HG03571 (cell line): ENCODE results near the gene SNCB.
"Not testable (repeated sequence)": the region's sequence is repeated elsewhere in the genome, so short reads cannot be mapped to it uniquely, and the experiment has no call there.

Source experiments
- ATAC-seq: cut with Tn5 transposase; IDR thresholded peaks from one replicate; pipeline ENCODE4 v1.9.1; 2021; ENCODE audit not compliant: unreplicated experiment

The SNCB gene

DNA sequence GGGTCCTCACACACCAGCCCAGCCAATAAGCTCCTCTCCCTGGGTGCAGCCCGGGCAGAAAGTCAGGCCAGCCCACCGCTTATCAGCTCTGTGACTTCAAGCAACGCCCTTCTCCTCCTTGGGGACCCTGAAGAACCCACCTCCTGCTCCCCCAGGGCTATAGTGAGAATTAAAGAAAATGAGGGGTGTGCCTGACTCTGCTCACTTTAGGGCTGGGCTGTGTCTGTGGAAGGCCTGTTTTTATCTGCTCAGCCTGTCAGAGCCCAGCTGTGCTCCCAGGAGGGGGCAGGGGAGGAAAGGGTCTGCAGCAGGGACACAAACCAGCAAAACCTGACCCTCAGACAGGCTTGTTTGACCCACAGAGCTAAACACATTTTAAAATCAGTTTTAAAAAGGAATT, 24.3 kb downstream of the SNCB start:
- ATAC-seq, result no peak

DNA sequence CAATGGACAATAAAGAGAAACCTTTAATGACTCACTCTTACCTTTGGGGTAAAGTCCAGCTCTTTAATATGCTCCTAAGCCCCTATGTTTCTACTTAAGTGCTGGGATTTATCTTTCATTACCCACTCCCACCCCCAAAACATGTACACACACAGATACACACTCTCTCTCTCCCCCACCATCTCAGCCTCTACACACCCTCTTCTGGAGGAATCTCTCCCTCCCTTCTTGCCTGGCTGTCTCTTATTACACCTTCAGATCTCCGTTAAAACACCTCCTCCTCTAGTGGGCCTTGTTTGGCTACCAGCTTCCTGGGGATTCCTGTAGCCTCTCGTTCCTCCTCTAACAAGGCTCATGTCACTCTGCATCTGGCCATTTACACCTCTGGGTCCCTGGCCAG, 27.2 kb downstream of the SNCB start:
- no peak for ATAC-seq

DNA sequence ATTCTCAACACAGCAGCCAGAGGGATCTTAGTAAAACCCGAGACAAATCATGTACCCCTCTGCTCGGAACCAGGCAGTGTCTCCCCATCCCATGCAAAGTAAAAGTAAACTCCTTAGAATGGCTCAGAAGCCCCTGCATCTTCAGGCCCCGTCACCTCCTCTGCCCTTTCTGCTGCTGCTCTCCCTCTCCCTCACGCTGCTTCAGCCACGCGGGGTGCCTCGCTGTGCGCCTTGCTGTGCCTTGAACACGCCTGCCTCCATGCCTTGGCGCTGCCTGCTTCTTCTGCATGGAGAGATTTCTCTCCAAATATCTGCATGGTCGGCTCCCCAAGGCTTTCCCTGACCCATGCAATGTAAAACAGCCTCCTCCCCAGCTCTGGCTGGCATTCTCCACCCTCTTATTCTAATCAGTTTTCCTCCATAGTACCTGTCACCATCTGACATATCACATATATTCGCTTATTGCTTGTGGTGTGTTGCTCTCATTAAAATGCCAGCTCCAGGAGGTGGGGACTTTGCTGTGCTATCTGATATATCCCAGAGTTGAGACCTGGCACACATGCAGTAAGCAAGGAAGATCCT, 28.3 kb downstream of the SNCB start:
- no peak for ATAC-seq

GRCh38 chr5:176599749-176600430, 30.4 kb downstream of the SNCB start:
- ATAC-seq, result not testable (repeated sequence)

GRCh38 chr5:176597417-176598389, 32.6 kb downstream of the SNCB start:
- no peak for ATAC-seq

DNA sequence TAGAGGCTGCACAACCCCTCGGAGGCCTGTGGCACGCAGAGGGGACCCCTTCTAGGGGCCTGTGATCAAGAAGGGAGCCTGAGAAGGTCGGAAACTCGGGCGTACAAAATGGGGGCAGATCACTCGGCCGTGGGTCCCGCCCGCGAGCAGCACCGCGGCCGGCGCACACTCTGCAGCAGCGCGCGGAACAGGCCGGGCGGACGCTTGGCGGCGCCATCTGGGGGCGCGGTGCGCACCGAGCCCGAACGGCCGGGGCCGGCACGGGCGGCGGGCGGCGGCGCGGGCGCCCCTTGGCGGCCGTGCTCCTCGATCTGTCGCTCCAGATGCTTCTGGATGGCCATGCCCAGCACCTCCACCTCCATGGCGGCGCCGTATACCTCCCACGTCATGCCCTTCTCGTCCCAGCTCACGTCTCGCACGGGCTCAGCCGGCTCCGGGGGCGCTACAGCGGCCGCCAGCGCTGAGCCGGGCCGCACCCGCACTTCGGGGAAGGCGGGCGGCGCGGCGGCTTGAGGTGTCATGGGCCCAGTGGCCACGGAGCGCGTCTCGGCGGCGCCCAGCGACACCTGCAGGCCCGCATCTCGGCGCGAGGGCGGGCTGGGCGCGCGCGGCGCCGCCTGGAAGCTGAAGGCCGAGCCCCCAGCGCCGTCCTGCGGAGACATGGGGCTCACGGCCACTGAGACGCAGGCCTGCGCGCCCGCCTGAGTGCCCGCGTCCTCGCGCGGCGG, 33.5 kb downstream of the SNCB start:
- ATAC-seq, result peak; percentile 48

GRCh38 chr5:176596069-176596644, 34.2 kb downstream of the SNCB start:
- no peak for ATAC-seq

DNA sequence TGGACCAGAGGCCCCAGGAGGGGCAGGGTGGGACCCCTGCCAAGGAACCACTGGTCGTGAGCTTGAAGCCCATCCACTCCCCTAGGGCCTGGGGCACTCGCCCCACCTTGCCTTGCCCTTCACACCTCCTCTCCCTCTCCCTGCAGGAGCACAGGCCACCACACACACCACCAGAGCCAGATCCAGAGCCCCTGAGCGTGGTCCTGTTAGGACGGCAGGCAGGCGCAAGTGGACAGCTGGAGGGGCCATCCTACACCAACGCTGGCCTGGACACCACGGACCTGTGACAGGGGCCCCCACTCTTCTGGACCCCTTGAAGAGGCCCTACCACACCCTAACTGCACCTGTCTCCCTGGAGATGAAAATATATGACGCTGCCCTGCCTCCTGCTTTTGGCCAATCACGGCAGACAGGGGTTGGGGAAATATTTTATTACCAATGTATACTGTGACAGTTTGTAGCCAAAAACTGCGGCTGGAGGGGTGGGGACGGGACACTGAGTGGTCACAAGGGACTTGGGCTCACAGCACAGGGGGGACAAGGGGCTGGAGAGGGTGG, 34.9 kb downstream of the SNCB start:
- no peak for ATAC-seq

- no peak for ATAC-seq
Observed at GRCh38 chr5:176594554-176594953, 35.8 kb downstream of the SNCB start.

DNA sequence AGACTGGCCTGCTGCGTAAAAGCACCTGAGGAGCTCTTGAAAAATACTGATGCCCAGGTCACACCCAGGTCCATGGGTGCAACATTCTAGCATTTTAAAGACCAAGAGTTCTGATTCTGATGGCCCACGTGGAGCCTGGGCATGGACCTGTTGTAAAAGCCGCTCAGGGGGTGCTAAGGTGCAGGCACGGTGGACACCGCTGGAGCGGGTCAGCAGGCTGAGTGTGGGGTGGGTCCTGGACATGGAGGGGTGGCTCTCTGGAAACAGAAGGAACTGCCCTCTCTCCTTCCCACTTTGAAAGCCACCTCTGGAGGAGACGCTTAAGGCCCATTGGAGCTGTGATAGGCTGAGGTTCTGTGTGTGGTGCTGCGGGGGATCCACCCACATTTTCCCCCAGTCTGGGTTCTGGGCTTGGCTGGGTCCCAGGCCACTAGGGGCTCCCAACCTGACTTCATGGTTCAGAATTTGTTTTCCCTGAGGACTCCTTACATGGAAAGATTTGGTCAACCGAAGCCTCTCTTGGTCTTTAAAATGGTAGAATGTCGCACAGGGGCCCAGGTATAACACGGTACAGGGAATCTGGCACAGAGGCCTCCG, 37.0 kb downstream of the SNCB start:
- no peak for ATAC-seq

DNA sequence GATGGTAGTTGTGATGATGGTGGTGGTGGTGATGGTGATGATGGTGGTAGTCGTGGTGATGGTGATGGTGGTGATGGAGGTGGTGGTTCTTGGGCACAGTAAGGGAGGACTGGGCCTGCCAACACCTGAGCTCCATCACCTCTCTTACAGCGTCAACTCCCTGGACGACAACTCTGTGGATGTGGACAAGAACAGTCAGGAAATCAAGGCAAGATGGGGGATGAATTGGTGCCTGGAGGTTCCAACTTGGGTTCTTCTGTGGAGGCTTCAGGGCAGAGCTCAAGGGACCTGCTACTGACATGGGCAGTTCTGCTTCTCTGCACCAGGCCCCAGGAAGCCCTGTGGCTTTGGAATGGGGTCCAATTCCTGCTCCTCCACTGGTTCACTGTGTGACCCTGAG, 37.8 kb downstream of the SNCB start:
- ATAC-seq, result no peak

DNA sequence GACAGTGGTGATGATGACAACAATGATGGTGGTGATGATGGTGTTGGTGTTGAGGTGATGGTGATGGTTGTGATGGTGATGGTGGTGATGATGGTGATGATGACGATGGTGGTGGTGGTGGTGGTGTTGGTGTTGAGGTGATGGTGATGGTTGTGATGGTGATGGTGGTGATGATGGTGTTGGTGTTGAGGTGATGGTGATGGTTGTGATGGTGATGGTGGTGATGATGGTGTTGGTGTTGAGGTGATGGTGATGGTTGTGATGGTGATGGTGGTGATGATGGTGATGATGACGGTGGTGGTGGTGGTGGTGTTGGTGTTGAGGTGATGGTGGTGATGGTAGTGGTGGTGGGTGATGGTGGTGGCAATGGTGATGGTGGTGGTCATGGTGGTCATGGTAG, 38.7 kb downstream of the SNCB start:
- ATAC-seq, result not testable (repeated sequence)

- no peak for ATAC-seq
Observed at GRCh38 chr5:176590035-176590717, 40.2 kb downstream of the SNCB start.

GRCh38 chr5:176589039-176589769, 41.1 kb downstream of the SNCB start:
- ATAC-seq, result no peak

DNA sequence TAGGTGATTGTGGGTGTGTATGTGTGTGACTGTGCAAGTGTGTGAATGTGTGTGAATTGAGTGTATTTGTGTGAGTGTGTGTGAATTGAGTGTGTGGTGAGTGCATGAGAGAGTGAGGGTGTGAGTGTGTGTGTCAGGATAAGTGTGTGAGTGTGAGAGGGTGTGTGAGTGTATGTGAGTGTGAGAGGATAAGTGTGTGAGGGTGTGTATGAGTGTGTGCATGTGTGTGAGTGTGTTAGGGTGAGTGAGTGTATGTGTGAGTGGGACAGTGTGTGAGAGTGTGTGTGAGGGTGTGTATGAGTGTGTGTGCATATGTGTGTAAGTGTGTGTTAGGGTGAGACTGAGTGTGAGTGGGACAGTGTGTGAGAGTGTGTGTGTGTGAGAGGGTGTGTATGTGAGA, 42.0 kb downstream of the SNCB start:
- ATAC-seq, result no peak

GRCh38 chr5:176587398-176587797, 42.9 kb downstream of the SNCB start:
- ATAC-seq, result no peak

DNA sequence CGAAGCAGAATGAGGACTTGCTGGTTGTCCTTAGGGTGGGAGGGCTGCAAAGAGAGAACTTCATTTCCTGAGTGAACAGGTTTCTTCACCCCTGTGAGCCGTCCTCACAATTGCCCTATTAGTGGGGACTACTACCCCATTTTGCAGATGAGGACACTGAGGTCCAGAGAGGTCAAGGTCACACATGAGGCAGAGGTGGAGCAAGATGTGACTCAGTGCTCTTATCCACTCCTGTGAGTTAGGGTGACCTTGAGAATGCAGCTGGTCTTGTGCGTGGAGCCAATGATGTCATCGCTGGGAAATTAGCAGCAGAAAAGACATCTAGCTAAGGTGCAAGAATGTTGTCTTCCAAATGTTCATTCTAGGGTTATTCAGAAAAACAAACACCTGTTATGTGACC, 47.3 kb downstream of the SNCB start:
- ATAC-seq, result no peak

GRCh38 chr5:176581361-176581760, 49.0 kb downstream of the SNCB start:
- ATAC-seq, result no peak

GRCh38 chr5:176579323-176579722, 51.0 kb downstream of the SNCB start:
- ATAC-seq, result no peak
